Activated naive CD8-positive, alpha-beta T cell treated with anti-CD3 and anti-CD28 coated beads for 36 hours (primary cell): ENCODE data around the gene RNPC3. TPM values are rescaled to one million over a fixed set of nuclear protein-coding genes. Genes with fewer than 3 reads are reported as not detected.
"Not testable (repeated sequence)": the region's sequence is repeated elsewhere in the genome, so short reads cannot be mapped to it uniquely, and the experiment has no call there.

ENCODE experiments used
- DNase-seq: peaks from one replicate; pipeline ENCODE4 v3.0.0; 2021
- H3K27ac Mint-ChIP-seq: one replicate; pipeline ENCODE4 v1.8.0; 2022; ENCODE audit warnings: mild to moderate bottlenecking, moderate library complexity, mixed read lengths
- H3K27me3 Mint-ChIP-seq: one replicate; pipeline ENCODE4 v1.8.0; 2022; ENCODE audit warnings: mild to moderate bottlenecking, mixed read lengths
- H3K36me3 Mint-ChIP-seq: one replicate; pipeline ENCODE4 v1.8.0; 2021; ENCODE audit warnings: mild to moderate bottlenecking, mixed read lengths
- H3K4me1 Mint-ChIP-seq: one replicate; pipeline ENCODE4 v1.8.0; 2021; ENCODE audit warnings: mixed read lengths
- H3K4me3 Mint-ChIP-seq: one replicate; pipeline ENCODE4 v1.8.0; 2022; ENCODE audit warnings: mild to moderate bottlenecking, moderate library complexity, mixed read lengths
- H3K9me3 Mint-ChIP-seq: one replicate; pipeline ENCODE4 v1.8.0; 2022; ENCODE audit warnings: mixed read lengths
- total RNA-seq, 2 experiments: library from RNA; stranded (reverse); gene quantifications; one replicate each; pipeline ENCODE4 v1.2.3, GENCODE V29; 2021

RNPC3 gene
- total RNA-seq, 2 experiments from 2014 or later = 17.8 to 18.0 TPM

GRCh38 chr1:103583887-103584286, 58.4 kb downstream of the RNPC3 start:
- no peak overlapping the region for H3K4me3 Mint-ChIP-seq
- no peaks in the 10 kb centered on the region for H3K4me1 Mint-ChIP-seq
- H3K36me3 Mint-ChIP-seq = no peaks in the 10 kb centered on the region
- H3K27ac Mint-ChIP-seq = no peak overlapping the region
- H3K27me3 Mint-ChIP-seq = no peaks in the 10 kb centered on the region
- peaks cover 6% of the 10 kb centered on the region for H3K9me3 Mint-ChIP-seq
- DNase-seq = no peak

- H3K9me3 Mint-ChIP-seq = peaks cover 9% of the 10 kb centered on the region
- no peak for DNase-seq
- H3K4me1 Mint-ChIP-seq = no peaks in the 10 kb centered on the region
- H3K27ac Mint-ChIP-seq = no peak overlapping the region
- H3K27me3 Mint-ChIP-seq = no peaks in the 10 kb centered on the region
- H3K4me3 Mint-ChIP-seq = no peak overlapping the region
- peaks cover under 1% of the 10 kb centered on the region for H3K36me3 Mint-ChIP-seq
Measured at GRCh38 chr1:103584537-103584936, 59.0 kb downstream of the RNPC3 start.

DNA sequence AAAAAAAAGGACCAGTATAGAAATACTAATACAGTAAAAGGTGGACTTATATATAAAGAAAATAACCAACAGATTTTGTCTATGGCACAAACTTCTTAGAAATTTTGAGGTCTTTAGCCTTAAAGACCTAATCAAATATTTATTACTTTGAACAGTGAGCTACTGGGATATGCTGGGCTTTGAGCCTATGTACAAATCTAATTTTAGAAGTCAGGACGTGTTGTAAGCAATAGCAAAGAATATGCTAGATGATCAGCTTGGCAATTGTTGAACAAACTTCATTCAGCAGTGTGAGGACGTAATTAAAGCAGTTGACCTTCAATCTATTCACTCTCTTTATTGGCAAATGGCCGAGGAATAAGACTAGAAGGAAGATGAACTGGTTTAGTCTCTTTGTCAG, 77.2 kb downstream of the RNPC3 start:
- not testable (repeated sequence) for H3K4me3 Mint-ChIP-seq, H3K27me3 Mint-ChIP-seq, H3K4me1 Mint-ChIP-seq, DNase-seq, H3K27ac Mint-ChIP-seq, H3K36me3 Mint-ChIP-seq, H3K9me3 Mint-ChIP-seq

Other genes with a start within 250 kb of the RNPC3 start
- gene AMY2B, start 45.9 kb downstream of the RNPC3 start, total RNA-seq = 1 to 10 TPM; 4.6 to 5.3 TPM
- not detected for gene AMY2A, start 91.7 kb downstream of the RNPC3 start, total RNA-seq
- gene AMY1A, start 130.1 kb downstream of the RNPC3 start, total RNA-seq = not detected
- gene AMY1B, start 170.5 kb downstream of the RNPC3 start, total RNA-seq = not detected
- not detected for gene AMY1C, start 224.2 kb downstream of the RNPC3 start, total RNA-seq